RPMI8226 (cell line): ENCODE measurements around the gene RNU6-1.

ENCODE experiments used
- DNase-seq: peaks from one replicate; pipeline ENCODE4 v3.0.0-alpha.2; 2015

The RNU6-1 gene

DNA sequence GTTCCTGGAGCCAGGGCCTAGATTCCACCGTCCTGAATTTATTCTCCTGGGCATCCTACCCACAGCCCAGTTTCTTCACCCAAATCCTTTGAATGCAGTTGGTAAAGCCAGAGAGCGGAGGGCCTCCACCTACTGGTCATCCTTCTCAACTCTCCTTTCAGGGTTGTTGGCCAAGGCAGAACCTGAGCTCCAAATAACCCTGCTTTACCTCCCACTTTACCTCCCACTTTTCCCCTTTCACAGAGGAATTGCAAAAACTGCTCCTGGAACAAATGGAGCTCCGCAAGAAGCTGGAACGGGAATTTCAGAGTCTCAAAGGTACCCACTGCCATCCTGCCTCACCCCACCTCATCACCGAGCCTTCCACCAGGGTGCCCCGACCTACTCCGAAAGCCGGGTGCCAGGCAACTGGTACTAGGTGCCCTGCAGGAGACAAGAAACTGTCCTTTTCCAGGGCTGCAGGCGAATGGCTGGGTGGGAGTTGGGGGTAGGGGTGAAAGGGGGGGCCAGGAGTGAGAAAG lies 7.8 kb downstream of the RNU6-1 start:
- DNase-seq, result peak; percentile 60

- no peak for DNase-seq
Measured at GRCh38 chr15:67831363-67831762, 8.5 kb downstream of the RNU6-1 start.

- no peak for DNase-seq
Measured at GRCh38 chr15:67829647-67830504, 10.0 kb downstream of the RNU6-1 start.

DNA sequence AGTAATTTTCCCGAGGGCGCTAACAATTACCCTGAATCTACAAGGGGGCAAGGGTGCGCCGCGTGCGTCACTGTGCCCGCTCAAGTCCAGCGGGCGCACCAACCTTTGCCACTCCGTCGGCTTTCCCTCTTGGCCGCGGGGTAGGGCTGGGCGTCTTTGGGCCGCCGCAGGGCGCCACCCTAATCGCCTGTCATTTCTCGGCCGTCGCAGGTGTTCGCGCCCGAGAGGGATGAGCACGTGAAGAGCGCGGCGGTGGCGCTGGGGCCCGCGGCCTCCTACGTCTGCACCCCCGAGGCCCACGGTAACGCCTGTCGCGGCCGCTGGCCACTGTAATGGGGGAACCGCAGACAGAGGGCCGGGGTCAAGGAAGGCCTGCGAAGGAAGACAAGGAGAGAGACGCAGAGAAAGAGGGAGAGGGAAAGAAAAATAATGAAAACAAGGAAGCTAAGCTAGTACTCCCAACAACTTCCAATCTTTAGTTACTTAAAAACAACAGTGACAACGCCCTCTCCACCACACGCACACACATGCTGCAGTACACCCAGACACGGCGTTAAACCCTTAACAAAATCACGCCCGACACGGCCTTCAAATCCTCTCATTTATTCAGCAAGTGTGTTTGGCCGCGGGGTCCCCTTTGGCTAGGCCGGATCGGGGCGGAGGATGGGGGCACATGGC lies 10.7 kb downstream of the RNU6-1 start:
- DNase-seq, result no peak

- no peak for DNase-seq
Measured at GRCh38 chr15:67828278-67828968, 11.4 kb downstream of the RNU6-1 start.

- DNase-seq, result no peak
Measured at GRCh38 chr15:67827562-67828277, 12.1 kb downstream of the RNU6-1 start.

DNA sequence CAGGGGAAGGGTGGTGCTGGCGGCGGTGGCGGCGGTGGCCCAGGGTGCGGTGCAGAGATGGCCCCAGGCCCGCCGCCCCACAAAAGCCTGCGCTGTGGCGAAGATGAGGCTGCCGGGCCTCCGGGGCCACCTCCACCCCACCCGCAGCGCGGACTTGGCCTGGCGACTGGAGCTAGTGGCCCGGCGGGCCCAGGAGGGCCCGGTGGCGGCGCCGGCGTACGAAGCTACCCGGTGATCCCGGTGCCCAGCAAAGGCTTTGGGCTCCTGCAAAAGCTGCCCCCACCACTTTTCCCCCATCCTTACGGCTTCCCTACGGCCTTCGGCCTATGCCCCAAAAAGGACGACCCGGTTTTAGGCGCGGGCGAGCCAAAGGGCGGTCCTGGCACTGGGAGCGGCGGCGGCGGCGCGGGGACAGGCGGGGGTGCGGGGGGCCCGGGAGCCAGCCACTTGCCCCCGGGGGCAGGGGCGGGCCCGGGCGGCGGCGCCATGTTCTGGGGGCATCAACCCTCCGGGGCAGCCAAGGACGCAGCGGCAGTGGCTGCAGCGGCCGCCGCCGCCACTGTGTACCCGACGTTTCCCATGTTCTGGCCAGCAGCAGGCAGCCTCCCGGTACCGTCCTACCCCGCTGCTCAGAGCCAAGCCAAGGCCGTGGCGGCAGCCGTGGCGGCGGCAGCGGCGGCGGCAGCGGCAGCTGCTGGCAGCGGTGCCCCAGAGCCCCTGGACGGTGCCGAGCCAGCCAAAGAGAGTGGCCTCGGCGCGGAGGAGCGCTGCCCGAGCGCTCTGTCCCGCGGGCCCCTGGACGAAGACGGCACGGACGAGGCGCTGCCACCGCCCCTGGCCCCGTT lies 12.9 kb downstream of the RNU6-1 start:
- no peak for DNase-seq

DNA sequence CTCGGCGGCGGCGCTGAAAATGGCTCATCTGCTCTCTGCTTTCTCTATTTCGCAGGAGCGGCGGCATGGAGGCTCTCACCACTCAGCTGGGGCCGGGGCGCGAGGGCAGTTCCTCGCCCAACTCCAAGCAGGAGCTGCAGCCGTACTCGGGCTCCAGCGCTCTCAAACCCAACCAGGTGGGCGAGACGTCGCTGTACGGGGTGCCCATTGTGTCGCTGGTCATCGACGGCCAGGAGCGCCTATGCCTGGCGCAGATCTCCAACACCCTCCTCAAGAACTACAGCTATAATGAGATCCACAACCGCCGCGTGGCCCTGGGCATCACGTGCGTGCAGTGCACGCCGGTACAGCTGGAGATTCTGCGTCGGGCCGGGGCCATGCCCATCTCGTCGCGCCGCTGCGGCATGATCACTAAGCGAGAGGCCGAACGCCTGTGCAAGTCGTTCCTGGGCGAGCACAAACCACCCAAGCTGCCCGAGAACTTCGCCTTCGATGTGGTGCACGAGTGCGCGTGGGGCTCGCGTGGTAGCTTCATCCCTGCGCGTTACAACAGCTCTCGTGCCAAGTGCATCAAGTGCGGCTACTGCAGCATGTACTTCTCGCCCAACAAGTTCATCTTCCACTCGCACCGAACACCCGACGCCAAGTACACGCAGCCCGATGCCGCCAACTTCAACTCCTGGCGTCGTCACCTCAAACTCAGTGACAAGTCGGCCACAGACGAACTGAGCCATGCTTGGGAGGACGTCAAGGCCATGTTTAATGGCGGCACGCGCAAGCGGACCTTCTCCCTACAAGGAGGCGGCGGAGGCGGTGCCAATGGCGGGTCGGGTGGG lies 13.7 kb downstream of the RNU6-1 start:
- no peak for DNase-seq

DNA sequence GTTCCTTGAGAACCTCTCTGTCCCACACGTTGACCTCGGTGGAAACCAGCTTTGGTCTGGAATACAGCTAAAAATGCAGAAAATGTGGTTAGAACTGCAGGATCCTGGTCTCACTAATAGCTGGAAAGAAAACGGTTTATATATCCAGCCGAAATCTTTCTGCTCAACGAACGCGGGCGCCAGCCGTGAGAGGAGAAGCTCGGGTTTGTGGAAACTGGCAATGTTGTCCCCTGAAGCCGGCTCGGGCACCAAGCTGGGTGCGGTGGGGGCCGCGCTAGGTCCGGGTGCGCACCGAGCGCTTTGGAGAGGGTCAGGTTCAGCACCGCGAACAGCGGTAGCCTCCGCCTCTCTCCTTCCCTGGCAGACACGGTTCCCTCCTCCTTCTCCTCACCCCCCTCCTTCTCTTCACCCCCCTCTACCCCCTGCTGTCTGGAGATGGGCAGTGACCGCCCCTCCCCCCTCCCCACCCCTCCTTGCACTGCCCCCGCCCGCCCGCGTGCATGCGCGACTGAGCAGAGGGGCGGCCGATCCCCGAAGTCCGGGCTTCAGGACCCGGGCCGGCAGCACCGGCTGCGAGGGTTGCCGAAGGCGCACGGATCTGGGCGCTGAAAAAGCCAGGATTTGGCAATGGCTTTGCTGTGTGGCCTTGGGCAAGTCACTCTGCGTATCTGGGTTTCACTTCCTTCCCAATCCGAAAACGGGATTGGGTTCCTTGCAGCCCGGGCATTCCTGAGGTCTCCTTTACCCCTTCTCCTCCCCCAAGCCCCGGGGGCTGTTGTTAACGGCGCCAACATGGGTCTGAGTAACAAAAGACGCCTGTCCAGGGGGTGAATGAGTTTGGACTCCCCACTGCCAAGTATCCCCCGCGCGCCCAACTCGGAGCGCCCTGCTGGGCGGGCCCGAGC lies 14.6 kb downstream of the RNU6-1 start, which contains the start of gene SKOR1:
Gene SKOR1 (plus strand): TSS at position 534 of the 905 bp plus-strand sequence. CDS start 94 bp downstream, at position 628.
- no peak for DNase-seq

DNA sequence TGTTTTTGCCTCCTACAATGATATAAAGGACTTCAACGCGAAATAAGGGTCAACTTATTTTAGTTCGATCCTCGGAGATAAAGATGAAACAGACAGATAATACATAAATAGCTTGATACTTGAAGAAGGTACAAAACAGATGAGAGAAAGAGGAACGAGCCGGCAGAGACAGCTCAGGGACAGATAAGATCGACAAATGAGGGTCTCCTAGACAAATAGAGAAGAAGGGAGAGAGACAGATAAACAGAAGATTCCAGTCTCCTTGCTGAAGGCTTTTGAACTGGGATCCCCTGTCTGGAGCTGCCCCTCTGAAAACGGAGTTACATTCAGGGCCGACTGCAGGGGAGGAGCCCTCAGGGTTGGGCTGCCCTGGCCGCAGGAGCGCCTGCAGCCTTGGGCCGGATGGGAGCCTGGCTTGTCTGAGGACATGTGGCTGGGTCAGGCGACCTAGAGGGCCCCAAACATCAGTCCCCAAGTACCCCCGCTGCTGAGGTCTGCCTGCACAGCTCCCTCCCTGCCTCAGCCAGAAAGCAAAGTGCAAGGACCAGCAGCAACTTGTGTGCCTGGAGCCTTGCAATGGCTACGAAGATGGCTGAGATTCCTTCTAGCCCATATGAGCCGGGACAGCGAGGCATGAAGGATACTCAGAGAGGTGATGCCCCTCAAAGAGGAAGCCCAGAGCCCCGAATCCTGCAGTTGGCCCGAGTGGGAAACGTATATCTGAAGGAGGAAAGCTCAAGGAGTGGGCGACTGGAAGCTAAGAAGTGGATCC lies 15.5 kb downstream of the RNU6-1 start:
- no peak for DNase-seq

- DNase-seq, result peak; percentile 45
Measured at GRCh38 chr15:67823314-67824196, 16.3 kb downstream of the RNU6-1 start.

GRCh38 chr15:67822537-67823313 lies 17.1 kb downstream of the RNU6-1 start:
- peak; percentile 33 for DNase-seq

- no peak for DNase-seq
Measured at GRCh38 chr15:67821784-67822440, 17.9 kb downstream of the RNU6-1 start.

- peak; percentile 52 for DNase-seq
Measured at GRCh38 chr15:67820992-67821783, 18.7 kb downstream of the RNU6-1 start.
